Thoracic aorta (tissue), 2 donors: ENCODE measurements around the gene SAPCD2. TPM values are rescaled to one million over a fixed set of nuclear protein-coding genes. Genes with fewer than 3 reads are reported as not detected.

Experiments used
- ATAC-seq: fragments of 150-250 bp; one replicate; pipeline ENCODE4 v1.8.0; 2017; ENCODE audit warnings: low read depth; ENCODE audit not compliant: insufficient number of reproducible peaks, low FRiP score
- DNase-seq: peaks from one replicate; pipeline ENCODE4 v3.0.0-alpha.2; 2020; ENCODE audit warnings: low spot score
- H3K27ac ChIP-seq, 2 donors: fragments of 200-600 bp; sonication (generic); 1 replicate in 1 of 2; 2 replicates in 1 of 2; pipeline ENCODE4 v1.5.1; 2016; ENCODE audit warnings: mild to moderate bottlenecking in 2 of 2, moderate library complexity in 2 of 2
- H3K27me3 ChIP-seq: fragments of 200-600 bp; sonication (generic); replicated peaks from 2 replicates; pipeline ENCODE4 v1.6.0; 2016; ENCODE audit warnings: mild to moderate bottlenecking; ENCODE audit not compliant: insufficient read depth
- H3K36me3 ChIP-seq: fragments of 200-600 bp; sonication (generic); one replicate; pipeline ENCODE4 v1.5.1; 2016
- H3K4me1 ChIP-seq, 2 donors: fragments of 200-600 bp; sonication (generic); 1 replicate in 1 of 2; 2 replicates in 1 of 2; pipeline versions ENCODE4 v1.5.1 to v1.6.0; 2016; ENCODE audit warnings: low read depth in 2 of 2, mild to moderate bottlenecking in 1 of 2; ENCODE audit not compliant: control insufficient read depth in 1 of 2
- H3K4me3 ChIP-seq: fragments of 200-600 bp; sonication (generic); 2 replicates; pipeline ENCODE4 v1.5.1; 2016; ENCODE audit warnings: mild to moderate bottlenecking
- H3K9me3 ChIP-seq: fragments of 200-600 bp; sonication (generic); 2 replicates; pipeline ENCODE4 v1.5.1; 2016
- CTCF ChIP-seq: fragments of 200-600 bp; sonication (generic); IDR thresholded peaks from one replicate; pipeline ENCODE4 v1.5.1; 2019; ENCODE audit warnings: antibody characterized with exemption
- total RNA-seq, 2 donors: library from RNA; depleted of rRNA; stranded (reverse); fragments of >200 nt; gene quantifications; one replicate each; pipeline versions ENCODE4 v1.1.0 to v1.2.3, GENCODE V29; 2016

The SAPCD2 gene
- total RNA-seq, 2 donors from 2014 or later = 0.41 to 0.92 TPM

GRCh38 chr9:137074657-137075274 lies 4.4 kb upstream of the SAPCD2 start:
- no peak overlapping the region for H3K27ac ChIP-seq
- no peak overlapping the region for H3K4me3 ChIP-seq
- peaks cover 11 to 37% of the 10 kb centered on the region in 2 donors for H3K4me1 ChIP-seq
- ATAC-seq (no peak), DNase-seq (no peak)
- H3K36me3 ChIP-seq = peaks cover 5% of the 10 kb centered on the region
- no peaks in the 10 kb centered on the region for H3K27me3 ChIP-seq
- H3K9me3 ChIP-seq = no peaks in the 10 kb centered on the region
- TF ChIP-seq CTCF = no peak

- no peak for TF ChIP-seq CTCF
- Histone ChIP-seq H3K27ac (no peak overlapping the region), H3K27me3 (no peaks in the 10 kb centered on the region), H3K4me1 (peaks cover 11 to 40% of the 10 kb centered on the region in 2 donors), H3K36me3 (no peaks in the 10 kb centered on the region), H3K9me3 (no peaks in the 10 kb centered on the region), H3K4me3 (no peak overlapping the region)
- DNase-seq (no peak), ATAC-seq (no peak)
These were observed 3.6 kb upstream of the SAPCD2 start for GRCh38 chr9:137073992-137074399.

GRCh38 chr9:137071282-137071681 lies 925 bp upstream of the SAPCD2 start:
- TF ChIP-seq CTCF = no peak
- Histone ChIP-seq H3K4me1 (peaks cover 0 to 21% of the 10 kb centered on the region in 2 donors), H3K36me3 (no peaks in the 10 kb centered on the region), H3K27me3 (no peaks in the 10 kb centered on the region), H3K27ac (no peak overlapping the region), H3K4me3 (no peak overlapping the region), H3K9me3 (no peaks in the 10 kb centered on the region)
- ATAC-seq (no peak), DNase-seq (no peak)

GRCh38 chr9:137070906-137071275 lies 534 bp upstream of the SAPCD2 start:
- no peak overlapping the region for H3K27ac ChIP-seq
- peaks cover 0 to 21% of the 10 kb centered on the region in 2 donors for H3K4me1 ChIP-seq
- ATAC-seq = peak; percentile 22
- H3K9me3 ChIP-seq = no peaks in the 10 kb centered on the region
- H3K4me3 ChIP-seq = peak overlapping the region; percentile 63
- H3K27me3 ChIP-seq = no peaks in the 10 kb centered on the region
- H3K36me3 ChIP-seq = no peaks in the 10 kb centered on the region
- no peak for DNase-seq
- TF ChIP-seq CTCF = peak; percentile 12

GRCh38 chr9:137069508-137070091 lies 757 bp downstream of the SAPCD2 start:
- Histone ChIP-seq H3K4me3 (no peak overlapping the region), H3K27ac (no peak overlapping the region), H3K36me3 (no peaks in the 10 kb centered on the region), H3K9me3 (no peaks in the 10 kb centered on the region), H3K4me1 (peaks cover 0 to 21% of the 10 kb centered on the region in 2 donors), H3K27me3 (no peaks in the 10 kb centered on the region)
- ATAC-seq (no peak), DNase-seq (no peak)
- no peak for TF ChIP-seq CTCF
